ENCODE results near the gene VPS37D.

GRCh38 chr7:73674468-73675124 lies 7.0 kb downstream of the VPS37D start:
- TF ChIP-seq, protein P1, sequence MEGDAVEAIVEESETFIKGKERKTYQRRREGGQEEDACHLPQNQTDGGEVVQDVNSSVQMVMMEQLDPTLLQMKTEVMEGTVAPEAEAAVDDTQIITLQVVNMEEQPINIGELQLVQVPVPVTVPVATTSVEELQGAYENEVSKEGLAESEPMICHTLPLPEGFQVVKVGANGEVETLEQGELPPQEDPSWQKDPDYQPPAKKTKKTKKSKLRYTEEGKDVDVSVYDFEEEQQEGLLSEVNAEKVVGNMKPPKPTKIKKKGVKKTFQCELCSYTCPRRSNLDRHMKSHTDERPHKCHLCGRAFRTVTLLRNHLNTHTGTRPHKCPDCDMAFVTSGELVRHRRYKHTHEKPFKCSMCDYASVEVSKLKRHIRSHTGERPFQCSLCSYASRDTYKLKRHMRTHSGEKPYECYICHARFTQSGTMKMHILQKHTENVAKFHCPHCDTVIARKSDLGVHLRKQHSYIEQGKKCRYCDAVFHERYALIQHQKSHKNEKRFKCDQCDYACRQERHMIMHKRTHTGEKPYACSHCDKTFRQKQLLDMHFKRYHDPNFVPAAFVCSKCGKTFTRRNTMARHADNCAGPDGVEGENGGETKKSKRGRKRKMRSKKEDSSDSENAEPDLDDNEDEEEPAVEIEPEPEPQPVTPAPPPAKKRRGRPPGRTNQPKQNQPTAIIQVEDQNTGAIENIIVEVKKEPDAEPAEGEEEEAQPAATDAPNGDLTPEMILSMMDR (optimal IDR thresholded peaks at IDR 0.05 in 1 of 3, IDR thresholded peaks at IDR 0.05 in 1 of 3, conservative IDR thresholded peaks at IDR 0.05 in 1 of 3; ENCODE audit: extremely low read depth in 1 of 3, insufficient read depth in 2 of 3, low read length in 3 of 3): no peak
- TF ChIP-seq EZH2 (IDR thresholded peaks at IDR 0.05; ENCODE audit: low read length): no peak
